Measurements from ENCODE around the gene ZNF225.

DNA sequence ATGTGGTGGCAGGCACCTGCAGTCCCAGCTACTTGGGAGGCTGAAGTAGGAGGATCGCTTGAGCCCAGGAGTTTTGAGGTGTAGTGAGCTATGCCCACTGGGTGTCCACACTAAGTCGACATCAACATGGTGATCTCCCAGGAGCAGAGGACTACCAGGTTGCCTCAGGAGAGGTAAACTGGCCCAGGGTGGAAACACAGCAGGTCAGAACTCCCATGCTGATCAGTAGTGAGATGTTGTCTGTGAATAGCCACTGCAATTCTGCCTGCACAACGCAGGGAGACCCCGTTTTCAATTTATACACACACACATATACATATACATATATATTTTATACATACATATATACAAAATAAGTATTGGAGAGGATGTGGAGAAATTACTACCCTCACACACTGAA, 21.1 kb upstream of the ZNF225 start:
- TF ChIP-seq FOXA1 (IDR thresholded peaks at IDR 0.05), result no peak
- TF ChIP-seq SUZ12 (IDR thresholded peaks at IDR 0.05), result no peak
